ENCODE results near the gene CCDC28B.
"Not testable (repeated sequence)": the region's sequence is repeated elsewhere in the genome, so short reads cannot be mapped to it uniquely, and the experiment has no call there.

CCDC28B gene

DNA sequence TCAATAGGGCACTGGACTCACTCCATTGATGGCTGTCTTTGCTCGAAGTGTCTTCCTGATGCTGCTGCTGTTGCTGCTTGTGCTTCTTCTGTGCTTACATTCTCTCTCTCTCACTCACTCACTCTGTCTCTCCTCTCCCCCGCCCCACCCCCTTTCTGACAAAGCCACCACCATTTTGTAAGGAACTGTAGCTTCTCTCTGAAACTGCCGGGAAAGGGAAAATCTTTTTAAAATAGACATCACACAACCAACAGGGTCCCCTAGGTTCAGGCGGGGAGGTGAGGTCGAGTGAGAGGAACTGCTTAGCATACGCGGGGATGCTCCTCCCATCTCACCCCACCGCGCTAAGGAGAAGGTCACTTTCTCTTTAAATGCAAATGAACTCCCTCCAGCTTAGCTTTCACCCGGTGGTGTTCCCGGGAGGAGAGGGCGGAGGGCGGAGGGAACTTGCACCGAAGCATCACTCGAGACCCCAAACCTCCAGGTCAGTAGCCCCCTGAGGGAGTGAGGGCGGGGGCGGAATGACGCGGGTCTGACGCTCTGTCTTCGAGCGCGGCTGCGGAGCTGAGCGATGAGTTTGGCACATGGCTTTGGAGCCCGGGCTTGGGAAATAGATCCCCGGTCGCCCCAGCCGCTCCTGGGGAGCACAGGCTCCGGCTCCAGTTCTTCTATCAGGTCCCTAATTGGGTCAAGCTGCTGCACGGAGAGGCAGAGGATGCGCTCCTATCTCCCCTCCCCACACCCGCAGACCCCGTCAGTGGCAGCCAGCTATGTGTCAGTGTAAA, at the start of gene CCDC28B:
CCDC28B (plus strand) TSS at position 370 of the 785 bp plus-strand sequence. CDS start 1,341 bp downstream, outside the sequence.
- H3K4me3 ChIP-seq: peak within 1 kb of the TSS; percentile 28 to 57 (median 47)
- H3K27ac ChIP-seq: peak within 1 kb of the TSS in 20 of 21 experiments; percentile 25 to 87 (median 74)

DNA sequence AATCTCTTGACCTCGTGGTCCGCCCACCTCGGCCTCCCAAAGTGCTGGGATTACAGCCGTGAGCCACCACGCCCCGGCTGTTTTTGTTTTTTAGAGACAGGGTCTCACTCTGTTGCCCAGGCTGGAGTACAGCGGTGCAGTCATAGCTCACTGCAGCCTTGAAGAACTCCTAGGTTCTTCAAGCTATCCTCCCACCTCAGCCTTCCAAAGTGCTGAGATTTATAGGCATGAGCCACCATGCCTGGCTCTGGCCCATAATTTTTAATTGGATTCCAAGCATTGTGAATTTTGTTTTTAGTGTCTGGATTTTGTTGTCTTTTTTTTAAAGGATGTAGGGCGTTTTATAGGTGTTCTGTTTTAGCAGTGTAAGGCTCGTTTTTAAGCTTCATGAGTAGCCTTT, 49.5 kb upstream of the CCDC28B start:
- Histone ChIP-seq H3K27ac (no peak overlapping the region), H3K4me3 (no peak overlapping the region)

- Histone ChIP-seq H3K4me3 (no peak overlapping the region), H3K27ac (no peak overlapping the region)
These were observed 49.0 kb upstream of the CCDC28B start for GRCh38 chr1:32151319-32151787.

DNA sequence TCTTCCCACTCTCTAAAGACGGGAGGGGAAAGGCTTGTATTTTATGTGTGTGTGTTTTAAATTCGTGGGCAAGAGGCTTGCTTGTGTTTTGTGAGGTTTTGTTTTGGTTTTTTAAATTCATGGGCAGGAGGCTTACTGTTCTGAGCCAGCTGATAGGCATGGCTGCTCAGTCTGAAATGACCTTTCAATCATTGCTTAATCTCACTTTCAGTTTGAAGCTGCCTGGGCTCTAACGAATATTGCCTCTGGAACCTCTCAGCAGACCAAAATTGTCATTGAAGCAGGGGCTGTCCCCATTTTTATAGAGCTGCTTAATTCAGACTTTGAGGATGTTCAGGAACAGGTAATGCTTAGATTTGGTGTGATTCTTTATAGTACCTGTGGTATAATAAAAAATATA, 41.2 kb upstream of the CCDC28B start:
- Histone ChIP-seq H3K27ac (no peak overlapping the region), H3K4me3 (no peak overlapping the region)

GRCh38 chr1:32163405-32163804, 37.0 kb upstream of the CCDC28B start:
- Histone ChIP-seq H3K27ac (no peak overlapping the region), H3K4me3 (no peak overlapping the region)

GRCh38 chr1:32165633-32166032, 34.8 kb upstream of the CCDC28B start:
- not testable (repeated sequence) for H3K27ac ChIP-seq

DNA sequence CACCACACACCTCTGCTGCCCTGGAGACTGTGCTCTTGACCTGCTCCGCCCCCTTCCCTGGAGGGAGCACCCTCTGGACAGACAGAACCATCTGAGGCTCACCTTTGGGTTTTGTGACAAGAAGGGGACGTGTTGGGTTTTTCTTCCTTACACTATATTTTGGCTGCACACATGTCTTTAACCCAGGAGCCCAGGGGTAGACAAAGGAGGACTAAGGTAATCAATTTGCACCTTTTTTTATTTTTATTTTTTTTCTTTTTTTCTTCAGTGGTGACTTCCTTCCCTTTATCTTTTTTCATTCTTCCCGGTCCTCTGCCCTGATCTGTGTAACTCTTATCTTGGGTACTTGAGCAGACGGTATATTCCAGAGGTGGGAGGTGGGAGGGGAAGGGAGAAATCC, 29.4 kb upstream of the CCDC28B start:
- H3K27ac ChIP-seq: no peak overlapping the region
- H3K4me3 ChIP-seq: no peak overlapping the region

More at GRCh38 chr1:32165633-32166032, 34.8 kb upstream of the CCDC28B start:
- not testable (repeated sequence) for H3K4me3 ChIP-seq

- Histone ChIP-seq H3K4me3 (no peak overlapping the region), H3K27ac (peak overlapping the region in 2 of 21 experiments; percentile 13 to 17)
These were observed 27.7 kb upstream of the CCDC28B start for GRCh38 chr1:32172621-32173245.

DNA sequence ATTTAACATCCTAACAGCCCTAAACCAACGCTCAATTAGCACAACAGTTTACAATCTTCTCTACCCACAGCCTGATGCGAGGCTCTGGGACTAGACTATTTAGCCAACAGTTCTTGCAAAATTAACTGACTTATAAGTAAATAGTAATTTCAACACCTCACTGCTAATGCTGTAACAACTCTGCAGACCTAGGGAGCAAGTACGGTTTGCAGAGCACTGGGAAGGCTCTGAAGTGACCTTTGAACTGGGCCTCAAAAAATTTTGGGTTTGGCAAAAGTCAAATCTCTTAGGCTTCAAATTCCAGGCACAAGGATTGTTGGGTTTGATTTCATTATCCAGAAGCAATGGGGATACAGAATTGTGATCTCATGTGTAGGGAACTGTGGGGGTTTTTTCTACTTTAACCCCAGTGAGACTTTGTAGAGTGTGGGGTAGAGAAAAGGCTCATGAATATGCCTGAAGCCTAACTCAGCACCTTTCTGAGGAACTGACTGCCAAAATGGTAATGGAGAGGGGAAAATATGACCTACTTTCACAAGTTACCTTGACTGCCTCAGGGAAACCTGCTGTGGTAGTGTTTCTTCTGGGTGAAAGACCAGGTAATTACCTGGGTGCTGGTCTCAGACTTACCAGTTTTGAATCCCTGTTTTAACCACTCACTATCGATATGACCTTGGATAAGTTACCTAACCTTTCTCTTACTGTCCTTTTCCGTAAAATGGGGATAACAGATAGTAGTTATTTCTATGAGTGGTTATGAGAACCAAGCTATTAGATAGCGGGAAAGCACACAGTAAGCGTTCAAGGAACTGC, 21.8 kb upstream of the CCDC28B start:
- H3K27ac ChIP-seq: peak overlapping the region in 20 of 21 experiments; percentile 79 to 98 (median 92)
- H3K4me3 ChIP-seq: peak overlapping the region in 5 of 7 experiments; percentile 52 to 63 (median 57)

DNA sequence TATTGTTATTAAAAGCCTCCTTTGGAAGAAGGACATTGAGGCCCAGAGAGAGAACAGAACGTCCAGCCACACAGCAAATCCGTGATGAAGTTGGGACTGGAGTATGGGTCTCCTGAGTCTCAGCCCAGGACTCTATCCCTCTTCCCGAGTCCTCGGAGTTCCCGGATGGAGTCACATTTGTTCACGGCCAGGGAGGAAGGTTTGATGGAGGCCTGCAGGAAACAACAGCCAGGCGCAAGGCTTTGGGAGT, 21.3 kb upstream of the CCDC28B start:
- H3K27ac ChIP-seq: peak overlapping the region; percentile 52 to 98 (median 92)
- peak overlapping the region; percentile 49 to 64 (median 57) for H3K4me3 ChIP-seq

- Histone ChIP-seq H3K4me3 (peak within 1 kb of the TSS; percentile 49 to 64 (median 57)), H3K27ac (peak within 1 kb of the TSS; percentile 62 to 98 (median 92))
These were observed 20.8 kb upstream of the CCDC28B start, which contains the start of gene TXLNA for GRCh38 chr1:32179443-32180185. TSS of gene TXLNA (plus strand) at chr1:32179675. CDS start at chr1:32180346, 671 bp downstream.

GRCh38 chr1:32180186-32181060, 20.0 kb upstream of the CCDC28B start:
- Histone ChIP-seq H3K27ac (peak overlapping the region; percentile 62 to 98 (median 92)), H3K4me3 (peak overlapping the region; percentile 49 to 64 (median 57))

GRCh38 chr1:32181065-32181464, 19.3 kb upstream of the CCDC28B start:
- Histone ChIP-seq H3K4me3 (peak overlapping the region; percentile 49 to 64 (median 57)), H3K27ac (peak overlapping the region in 20 of 21 experiments; percentile 20 to 98 (median 92))

GRCh38 chr1:32181563-32181962, 18.8 kb upstream of the CCDC28B start:
- H3K4me3 ChIP-seq: peak overlapping the region in 6 of 7 experiments; percentile 49 to 63 (median 56)
- peak overlapping the region in 18 of 21 experiments; percentile 4 to 98 (median 92) for H3K27ac ChIP-seq

GRCh38 chr1:32182060-32182459, 18.3 kb upstream of the CCDC28B start:
- H3K27ac ChIP-seq: peak overlapping the region in 9 of 21 experiments; percentile 9 to 98 (median 87)
- H3K4me3 ChIP-seq: peak overlapping the region in 2 of 7 experiments; percentile 56 to 63

- peak overlapping the region in 1 of 21 experiments; percentile 19 for H3K27ac ChIP-seq
- H3K4me3 ChIP-seq: no peak overlapping the region
These were observed 15.7 kb upstream of the CCDC28B start for GRCh38 chr1:32184650-32185049.

- no peak overlapping the region for H3K4me3 ChIP-seq
- no peak overlapping the region for H3K27ac ChIP-seq
These were observed 14.3 kb upstream of the CCDC28B start for GRCh38 chr1:32186077-32186476.

DNA sequence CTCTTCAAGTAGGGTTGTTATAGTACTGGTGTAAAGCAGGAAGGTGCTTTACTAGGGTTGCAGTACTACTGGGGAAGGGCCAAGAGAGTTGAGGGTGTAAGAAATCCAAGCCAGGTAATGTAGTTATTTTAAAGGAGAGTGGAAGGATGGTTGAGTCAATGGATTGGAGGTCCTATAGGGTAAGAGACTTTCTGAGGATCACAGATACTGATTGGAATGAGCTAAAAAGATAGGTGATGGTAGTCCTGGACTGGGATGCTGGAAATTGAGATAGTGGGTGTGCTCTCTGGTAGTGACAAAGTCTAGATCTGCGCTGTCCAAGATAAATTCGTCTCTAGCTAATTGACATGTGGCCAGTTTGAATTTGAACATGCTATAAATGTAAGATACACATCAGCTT, 13.9 kb upstream of the CCDC28B start:
- no peak overlapping the region for H3K4me3 ChIP-seq

More for the DNA sequence above, 13.9 kb upstream of the CCDC28B start:
- no peak overlapping the region for H3K27ac ChIP-seq
